ENCODE data around the gene TMEM175. TPM values are rescaled to one million over a fixed set of nuclear protein-coding genes. Genes with fewer than 3 reads are reported as not detected.

TMEM175 gene
- total and polyA plus RNA-seq, 2 donors from 2014 or later: 26.0 to 31.1 TPM

- Histone ChIP-seq H3K9me3 (ENCODE audit: control insufficient read depth in 2 of 3, insufficient read depth in 1 of 3, low read length in 3 of 3) (no peaks in the 10 kb centered on the region), H3K4me1 (ENCODE audit: control insufficient read depth in 2 of 3, insufficient read depth in 2 of 3, low read depth in 1 of 3, low read length in 3 of 3) (peaks cover 0 to 10% (median 5%) of the 10 kb centered on the region in 3 donors), H3K27ac (ENCODE audit: low read depth in 2 of 2, low read length in 2 of 2) (no peak overlapping the region), H3K36me3 (ENCODE audit: control insufficient read depth in 2 of 3, insufficient read depth in 3 of 3, low read length in 3 of 3) (no peaks in the 10 kb centered on the region), H3K9ac (ENCODE audit: low read length in 3 of 3) (no peak overlapping the region), H3K27me3 (ENCODE audit: control insufficient read depth, insufficient read depth, low read length) (peaks cover 19% of the 10 kb centered on the region), H3K4me3 (ENCODE audit: low read length in 3 of 3) (no peak overlapping the region)
- intact Hi-C loops (cut with DNase I): no loop called here
- no peak for DNase-seq
- no peak for FAIRE-seq
- TF ChIP-seq CTCF (IDR thresholded peaks at IDR 0.05; ENCODE audit: borderline replicate concordance, extremely low read depth, insufficient read depth): no peak
Measured at GRCh38 chr4:1000686-1001260, 68.5 kb downstream of the TMEM175 start.

GRCh38 chr4:1001561-1002130 lies 69.4 kb downstream of the TMEM175 start:
- Histone ChIP-seq H3K27ac (ENCODE audit: low read depth in 2 of 2, low read length in 2 of 2) (no peak overlapping the region), H3K9me3 (ENCODE audit: control insufficient read depth in 2 of 3, insufficient read depth in 1 of 3, low read length in 3 of 3) (no peaks in the 10 kb centered on the region), H3K4me1 (ENCODE audit: control insufficient read depth in 2 of 3, insufficient read depth in 2 of 3, low read depth in 1 of 3, low read length in 3 of 3) (peaks cover 0 to 10% (median 5%) of the 10 kb centered on the region in 3 donors), H3K4me3 (ENCODE audit: low read length in 3 of 3) (no peak overlapping the region), H3K9ac (ENCODE audit: low read length in 3 of 3) (no peak overlapping the region), H3K36me3 (ENCODE audit: control insufficient read depth in 2 of 3, insufficient read depth in 3 of 3, low read length in 3 of 3) (no peaks in the 10 kb centered on the region), H3K27me3 (ENCODE audit: control insufficient read depth, insufficient read depth, low read length) (peaks cover 19% of the 10 kb centered on the region)
- DNase-seq: no peak
- TF ChIP-seq CTCF (IDR thresholded peaks at IDR 0.05; ENCODE audit: borderline replicate concordance, extremely low read depth, insufficient read depth): no peak
- intact Hi-C loops (cut with DNase I): no loop called here
- FAIRE-seq: no peak

GRCh38 chr4:1002131-1002630 lies 69.9 kb downstream of the TMEM175 start:
- peaks cover 19% of the 10 kb centered on the region for H3K27me3 ChIP-seq (ENCODE audit: control insufficient read depth, insufficient read depth, low read length)
- FAIRE-seq (no peak), DNase-seq (peak in 2 of 5 donors; percentile 43 to 51)
- H3K27ac ChIP-seq (ENCODE audit: low read depth in 2 of 2, low read length in 2 of 2): no peak overlapping the region
- H3K4me3 ChIP-seq (ENCODE audit: low read length in 3 of 3): no peak overlapping the region
- peaks cover 0 to 10% (median 5%) of the 10 kb centered on the region in 3 donors for H3K4me1 ChIP-seq (ENCODE audit: control insufficient read depth in 2 of 3, insufficient read depth in 2 of 3, low read depth in 1 of 3, low read length in 3 of 3)
- no peaks in the 10 kb centered on the region for H3K9me3 ChIP-seq (ENCODE audit: control insufficient read depth in 2 of 3, insufficient read depth in 1 of 3, low read length in 3 of 3)
- H3K36me3 ChIP-seq (ENCODE audit: control insufficient read depth in 2 of 3, insufficient read depth in 3 of 3, low read length in 3 of 3): no peaks in the 10 kb centered on the region
- no peak overlapping the region for H3K9ac ChIP-seq (ENCODE audit: low read length in 3 of 3)
- intact Hi-C loops (cut with DNase I): no loop called here
- TF ChIP-seq CTCF (IDR thresholded peaks at IDR 0.05; ENCODE audit: borderline replicate concordance, extremely low read depth, insufficient read depth): no peak

All from kidney (tissue), 14 donors.